Forelimb muscle (tissue), 1 donor: Measurements from ENCODE around the gene ATOH8. TPM values are rescaled to one million over a fixed set of nuclear protein-coding genes. Genes with fewer than 3 reads are reported as not detected.

Source experiments
- DNase-seq: peaks from one replicate; pipeline ENCODE4 v3.0.0-alpha.2; 2013; ENCODE audit warnings: low read depth
- polyA plus RNA-seq: library from polyadenylated mRNA; unstranded; fragments of 120-200 nt; gene quantifications from one replicate; pipeline ENCODE4 v1.2.1, GENCODE V29; 2013; ENCODE audit not compliant: insufficient read length

The ATOH8 gene
- polyA plus RNA-seq, 1 donor, result 21.1 TPM

GRCh38 chr2:85801871-85802270, 48.1 kb downstream of the ATOH8 start:
- DNase-seq, result no peak

GRCh38 chr2:85802354-85803103, 48.7 kb downstream of the ATOH8 start:
- DNase-seq, result no peak

GRCh38 chr2:85803704-85804425, 50.1 kb downstream of the ATOH8 start:
- no peak for DNase-seq

- no peak for DNase-seq
These were observed 50.8 kb downstream of the ATOH8 start for GRCh38 chr2:85804583-85804982.

GRCh38 chr2:85806358-85807118, 52.7 kb downstream of the ATOH8 start:
- no peak for DNase-seq

GRCh38 chr2:85807756-85808155, 54.0 kb downstream of the ATOH8 start:
- no peak for DNase-seq

- no peak for DNase-seq
These were observed 56.8 kb downstream of the ATOH8 start for GRCh38 chr2:85810371-85811179.

- DNase-seq, result peak; percentile 39
These were observed 57.6 kb downstream of the ATOH8 start for GRCh38 chr2:85811180-85812093.

GRCh38 chr2:85812094-85812735, 58.4 kb downstream of the ATOH8 start:
- DNase-seq, result no peak

- DNase-seq, result no peak
These were observed 59.6 kb downstream of the ATOH8 start for GRCh38 chr2:85813211-85813981.

GRCh38 chr2:85813982-85814801, 60.4 kb downstream of the ATOH8 start:
- DNase-seq, result peak; percentile 68

- DNase-seq, result no peak
These were observed 61.2 kb downstream of the ATOH8 start for GRCh38 chr2:85814802-85815550.

- no peak for DNase-seq
These were observed 66.2 kb downstream of the ATOH8 start for GRCh38 chr2:85819811-85820510.

GRCh38 chr2:85822766-85823165, 69.0 kb downstream of the ATOH8 start:
- no peak for DNase-seq

GRCh38 chr2:85823951-85824350, 70.2 kb downstream of the ATOH8 start:
- DNase-seq, result no peak

- DNase-seq, result peak; percentile 13
These were observed 73.4 kb downstream of the ATOH8 start for GRCh38 chr2:85826990-85827878.
